Esophagus squamous epithelium (tissue), 5 donors: Measurements from ENCODE around the gene MINDY4. TPM values are rescaled to one million over a fixed set of nuclear protein-coding genes. Genes with fewer than 3 reads are reported as not detected.

Source experiments
- DNase-seq: peaks from one replicate; lab custom pipeline; 2025; lab: John Stamatoyannopoulos, UW
- H3K27ac ChIP-seq, 4 donors: fragments of 200-600 bp; sonication (generic); one replicate each; pipeline ENCODE4 v1.5.1; 2016 to 2019; ENCODE audit warnings: mild to moderate bottlenecking in 1 of 4
- H3K27me3 ChIP-seq, 4 donors: fragments of 200-600 bp; sonication (generic); 1 replicate in 3 of 4; 2 replicates in 1 of 4; pipeline versions ENCODE4 v1.5.1 to v1.6.0; 2017 to 2021; ENCODE audit warnings: antibody characterized with exemption in 1 of 4
- H3K36me3 ChIP-seq, 3 donors: fragments of 200-600 bp; sonication (generic); one replicate each; pipeline ENCODE4 v1.5.1; 2016 to 2019
- H3K4me1 ChIP-seq, 3 donors: fragments of 200-600 bp; sonication (generic); one replicate each; pipeline ENCODE4 v1.5.1; 2017 to 2019
- H3K4me3 ChIP-seq, 4 donors: fragments of 200-600 bp; sonication (generic); 1 replicate in 3 of 4; 2 replicates in 1 of 4; pipeline ENCODE4 v1.5.1; 2016 to 2019; ENCODE audit warnings: mild to moderate bottlenecking in 2 of 4, moderate library complexity in 1 of 4
- H3K9me3 ChIP-seq, 3 donors: fragments of 200-600 bp; sonication (generic); one replicate each; pipeline ENCODE4 v1.5.1; 2016 to 2019
- POLR2A ChIP-seq, 4 donors: fragments of 450-650 bp; IDR thresholded peaks; one replicate each; pipeline ENCODE4 v1.6.1; 2017; ENCODE audit warnings: antibody characterized with exemption in 4 of 4, mild to moderate bottlenecking in 4 of 4, moderate library complexity in 3 of 4
- whole genome bisulfite sequencing, 2 donors: methylation state at CpG; one replicate each; pipeline ENCODE4 v1.1.5; 2018; 5-methylcytosine and 5-hydroxymethylcytosine counted together
- intact Hi-C: fragments of 100-400 bp; cut with DNase I; formaldehyde crosslinking; loops from one replicate; pipeline ENCODE4 v1.15.0; 2022
- total RNA-seq, 4 donors: library from RNA; depleted of rRNA; stranded (reverse); fragments of >200 nt; gene quantifications; one replicate each; pipeline ENCODE4 v1.1.0, GENCODE V29; 2016
- TF ChIP-seq, protein P1 (sequence below), 6 experiments: fragments of 450-650 bp in 4 of 6; fragments of 200-600 bp in 2 of 6; sonication (generic) in 2 of 6; IDR thresholded peaks; one replicate each; pipeline ENCODE4 v1.5.1; 2016 to 2019; ENCODE audit warnings: antibody characterized with exemption in 6 of 6, mild to moderate bottlenecking in 4 of 6, moderate library complexity in 4 of 6
- donor health status: DM: yes; HTN: yes; CAD: no.

MINDY4 gene
- total RNA-seq, 4 donors from 2014 or later, result 2.5 to 6.3 (median 3.3) TPM

DNA sequence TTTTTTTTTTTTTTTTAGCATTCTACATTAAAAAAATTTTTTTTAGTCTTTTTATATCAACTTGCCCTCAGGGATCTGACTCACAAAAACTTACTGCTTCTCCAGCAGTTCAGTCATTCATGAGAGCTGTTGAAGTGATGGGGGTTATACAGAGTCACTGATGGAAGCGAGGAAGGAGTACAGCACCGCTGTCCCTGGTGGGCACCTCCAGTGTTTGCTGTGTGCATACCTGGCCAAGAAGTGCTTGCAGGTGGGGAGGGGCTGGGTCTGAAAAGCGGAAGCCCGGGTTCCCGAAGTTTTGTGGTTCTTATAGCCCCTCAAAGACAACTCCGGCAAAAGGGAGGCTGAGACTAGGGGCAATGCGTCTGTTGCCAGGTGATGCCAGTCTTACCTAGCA, 46.2 kb downstream of the MINDY4 start:
- 39 to 71% methylated on average over 6 to 7 of the region's 7 CpGs for WGBS, 2 donors
- no peak for DNase-seq
- H3K27me3 ChIP-seq, result no peaks in the 10 kb centered on the region

DNA sequence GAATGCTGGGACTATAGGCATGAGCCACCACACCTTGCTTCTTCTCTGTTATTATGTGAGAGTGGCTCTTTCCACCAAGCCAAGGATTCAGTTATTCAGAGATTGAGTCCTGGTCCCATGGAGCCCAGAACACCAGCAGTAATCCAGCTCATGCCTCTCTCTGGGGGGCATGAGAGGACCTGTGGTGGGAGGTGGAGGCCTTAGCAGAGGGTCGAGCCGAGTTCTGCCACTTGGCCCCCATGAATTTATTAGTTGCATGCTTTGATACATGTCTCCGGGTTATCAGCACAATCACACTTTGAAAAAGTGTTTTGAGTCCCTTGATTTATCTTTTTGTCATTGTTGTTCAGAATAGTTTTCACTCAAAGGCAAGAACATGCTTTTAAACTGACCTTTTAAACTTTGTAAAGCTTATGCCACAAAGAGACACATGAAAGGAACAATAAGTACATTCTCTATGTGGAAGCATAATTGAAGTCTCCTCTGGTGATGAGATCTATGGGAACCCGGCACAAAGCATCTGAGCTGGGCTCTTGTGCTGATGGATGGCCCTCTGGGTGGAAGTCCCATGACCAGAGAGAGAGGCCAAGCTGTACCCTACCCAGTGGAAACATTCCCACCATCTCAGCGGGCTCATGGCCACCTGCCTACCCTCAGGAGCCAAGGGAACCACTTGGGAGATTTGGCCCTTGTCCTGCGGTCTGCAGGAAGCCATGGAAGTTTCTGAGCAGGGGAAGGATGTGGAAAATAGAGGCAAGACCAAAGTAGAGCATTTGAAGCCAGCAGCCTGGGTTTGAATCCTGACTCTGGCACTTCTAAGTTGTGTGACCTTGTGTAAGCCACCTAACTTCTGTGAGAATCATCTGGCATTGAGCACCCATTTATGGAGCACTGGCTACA, 53.9 kb downstream of the MINDY4 start:
- Histone ChIP-seq H3K4me1 (no peaks in the 10 kb centered on the region), H3K27ac (no peak overlapping the region), H3K9me3 (no peaks in the 10 kb centered on the region), H3K27me3 (no peaks in the 10 kb centered on the region), H3K4me3 (no peak overlapping the region), H3K36me3 (no peaks in the 10 kb centered on the region)
- intact Hi-C loops, result no loop called here
- 71 to 82% methylated on average over 4 to 6 of the region's 6 CpGs for WGBS, 2 donors
- no peak for DNase-seq
- TF ChIP-seq POLR2A (IDR thresholded peaks at IDR 0.05), result no peak
- TF ChIP-seq, protein P1, sequence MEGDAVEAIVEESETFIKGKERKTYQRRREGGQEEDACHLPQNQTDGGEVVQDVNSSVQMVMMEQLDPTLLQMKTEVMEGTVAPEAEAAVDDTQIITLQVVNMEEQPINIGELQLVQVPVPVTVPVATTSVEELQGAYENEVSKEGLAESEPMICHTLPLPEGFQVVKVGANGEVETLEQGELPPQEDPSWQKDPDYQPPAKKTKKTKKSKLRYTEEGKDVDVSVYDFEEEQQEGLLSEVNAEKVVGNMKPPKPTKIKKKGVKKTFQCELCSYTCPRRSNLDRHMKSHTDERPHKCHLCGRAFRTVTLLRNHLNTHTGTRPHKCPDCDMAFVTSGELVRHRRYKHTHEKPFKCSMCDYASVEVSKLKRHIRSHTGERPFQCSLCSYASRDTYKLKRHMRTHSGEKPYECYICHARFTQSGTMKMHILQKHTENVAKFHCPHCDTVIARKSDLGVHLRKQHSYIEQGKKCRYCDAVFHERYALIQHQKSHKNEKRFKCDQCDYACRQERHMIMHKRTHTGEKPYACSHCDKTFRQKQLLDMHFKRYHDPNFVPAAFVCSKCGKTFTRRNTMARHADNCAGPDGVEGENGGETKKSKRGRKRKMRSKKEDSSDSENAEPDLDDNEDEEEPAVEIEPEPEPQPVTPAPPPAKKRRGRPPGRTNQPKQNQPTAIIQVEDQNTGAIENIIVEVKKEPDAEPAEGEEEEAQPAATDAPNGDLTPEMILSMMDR (IDR thresholded peaks at IDR 0.05), result no peak

More for the DNA sequence above, 46.2 kb downstream of the MINDY4 start:
- Histone ChIP-seq H3K4me1 (peaks cover 21 to 44% (median 22%) of the 10 kb centered on the region in 3 donors), H3K27ac (peak overlapping the region; percentile 56 to 83 (median 67)), H3K4me3 (no peak overlapping the region), H3K36me3 (no peaks in the 10 kb centered on the region), H3K9me3 (no peaks in the 10 kb centered on the region)
- TF ChIP-seq, protein P1 (IDR thresholded peaks at IDR 0.05), result no peak
- TF ChIP-seq POLR2A (IDR thresholded peaks at IDR 0.05), result no peak
- intact Hi-C loops, result no loop called here

DNA sequence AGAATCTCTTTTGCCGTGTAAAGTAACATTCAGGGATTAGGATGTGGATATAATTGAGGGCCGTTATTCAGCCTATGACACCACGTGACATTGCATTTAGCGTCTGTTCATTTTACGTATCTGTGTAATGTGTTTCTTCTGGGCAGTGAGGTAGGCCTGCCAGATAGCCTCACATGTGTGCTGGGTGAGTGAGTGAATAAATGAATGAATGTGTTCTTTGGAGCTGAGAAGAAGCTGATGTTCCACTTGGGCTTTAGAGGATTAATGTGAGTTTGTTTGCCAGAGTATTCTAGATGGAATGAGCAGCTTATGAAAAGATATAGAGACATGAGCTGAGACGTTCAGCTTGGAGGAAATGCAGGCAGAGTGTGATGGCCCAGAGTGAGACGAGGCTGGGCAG, 55.0 kb downstream of the MINDY4 start:
- Histone ChIP-seq H3K36me3 (no peaks in the 10 kb centered on the region), H3K27me3 (no peaks in the 10 kb centered on the region), H3K27ac (no peak overlapping the region), H3K9me3 (no peaks in the 10 kb centered on the region), H3K4me3 (no peak overlapping the region), H3K4me1 (no peaks in the 10 kb centered on the region)
- TF ChIP-seq POLR2A (IDR thresholded peaks at IDR 0.05), result no peak
- TF ChIP-seq, protein P1 (IDR thresholded peaks at IDR 0.05), result no peak
- DNase-seq, result no peak
- intact Hi-C loops, result no loop called here
- 84% methylated on average over 7 of the region's 7 CpGs for WGBS, 2 donors

DNA sequence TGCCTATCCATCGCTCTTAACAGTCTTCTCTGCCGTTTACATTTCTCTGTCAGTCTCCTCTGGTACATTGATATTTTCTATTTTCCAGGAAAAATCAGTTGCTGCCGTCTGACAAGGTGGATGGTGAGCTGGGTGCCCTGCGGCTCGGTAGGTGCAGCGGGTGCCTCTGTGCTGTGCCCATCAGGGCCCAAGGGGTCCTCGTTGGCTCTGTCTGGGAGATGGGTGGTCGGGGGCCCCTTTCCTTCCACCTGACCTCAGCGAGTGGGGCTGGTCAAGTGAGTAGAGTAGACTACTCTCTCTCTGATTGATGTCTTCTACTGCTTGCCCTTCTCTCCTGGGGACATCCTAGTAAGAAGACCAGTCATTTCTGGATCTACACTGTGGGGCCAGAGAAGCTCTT, 57.4 kb downstream of the MINDY4 start:
- Histone ChIP-seq H3K4me3 (no peak overlapping the region), H3K4me1 (no peaks in the 10 kb centered on the region), H3K27me3 (no peaks in the 10 kb centered on the region), H3K27ac (no peak overlapping the region), H3K36me3 (peaks cover 0 to 6% (median 0%) of the 10 kb centered on the region in 3 donors), H3K9me3 (peaks cover 0 to 2% (median 0%) of the 10 kb centered on the region in 3 donors)
- intact Hi-C loops, result no loop called here
- TF ChIP-seq, protein P1 (IDR thresholded peaks at IDR 0.05), result no peak
- no peak for TF ChIP-seq POLR2A (IDR thresholded peaks at IDR 0.05)
- WGBS, 2 donors, result 85 to 87% methylated on average over 7 to 8 of the region's 9 CpGs
- no peak for DNase-seq

DNA sequence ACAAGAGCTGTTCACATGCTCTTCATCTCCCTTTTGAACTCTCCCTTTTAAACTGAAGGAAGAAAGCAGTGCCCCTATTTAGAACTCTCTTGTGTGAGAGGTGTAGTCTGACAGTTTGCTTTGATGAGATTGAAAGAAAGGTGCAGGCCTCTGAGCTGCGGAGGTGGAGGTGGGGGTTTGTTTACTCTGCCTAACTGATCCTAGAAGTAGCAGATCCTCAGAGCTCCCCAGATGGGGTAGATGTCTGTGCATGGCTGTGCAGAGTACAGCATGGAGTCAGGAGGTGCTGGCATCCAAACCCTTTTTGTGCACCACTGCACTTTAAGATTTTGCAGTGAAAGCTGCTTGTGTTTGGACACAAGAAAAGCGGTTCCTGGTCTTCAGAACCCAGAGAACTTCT, 58.3 kb downstream of the MINDY4 start:
- intact Hi-C loops, result no loop called here
- no peak for TF ChIP-seq POLR2A (IDR thresholded peaks at IDR 0.05)
- TF ChIP-seq, protein P1 (IDR thresholded peaks at IDR 0.05), result no peak
- Histone ChIP-seq H3K4me1 (no peaks in the 10 kb centered on the region), H3K36me3 (peaks cover 0 to 14% (median 0%) of the 10 kb centered on the region in 3 donors), H3K9me3 (peaks cover 0 to 11% (median 7%) of the 10 kb centered on the region in 3 donors), H3K27me3 (no peaks in the 10 kb centered on the region), H3K4me3 (no peak overlapping the region), H3K27ac (no peak overlapping the region)
- DNase-seq, result no peak
- WGBS, 2 donors, result 86 to 94% methylated on average over 1 to 2 of the region's 2 CpGs
